ENCODE measurements around the gene KLF11. TPM values are rescaled to one million over a fixed set of nuclear protein-coding genes. Genes with fewer than 3 reads are reported as not detected.
A peak's percentile ranks its signal among the peaks of the same experiment; 100 is the strongest.

The KLF11 gene
- total and polyA plus RNA-seq, 9 of the 15 experiments (the other 6 are each of a cell fraction or from before 2014, with no cell fraction given) = 2.1 to 13.4 (median 6.5) TPM

DNA sequence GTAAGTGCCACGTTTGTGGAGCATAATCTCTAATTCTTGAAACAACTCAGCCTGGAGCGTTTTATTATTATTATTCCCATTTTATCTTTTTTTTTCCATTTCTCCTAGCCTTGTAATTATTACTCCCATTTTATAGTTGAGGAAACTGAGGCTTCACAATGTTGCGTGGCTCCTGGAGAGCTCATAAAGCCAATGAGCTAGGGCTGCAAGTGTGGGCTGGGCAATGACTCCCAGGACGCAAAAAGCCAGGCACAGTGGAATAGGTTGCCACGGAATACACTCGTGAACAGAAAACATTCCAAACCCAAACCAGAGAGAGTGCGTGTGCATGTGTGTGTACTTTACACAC lies 13.5 kb upstream of the KLF11 start (continued):
- TF ChIP-seq, protein P1, sequence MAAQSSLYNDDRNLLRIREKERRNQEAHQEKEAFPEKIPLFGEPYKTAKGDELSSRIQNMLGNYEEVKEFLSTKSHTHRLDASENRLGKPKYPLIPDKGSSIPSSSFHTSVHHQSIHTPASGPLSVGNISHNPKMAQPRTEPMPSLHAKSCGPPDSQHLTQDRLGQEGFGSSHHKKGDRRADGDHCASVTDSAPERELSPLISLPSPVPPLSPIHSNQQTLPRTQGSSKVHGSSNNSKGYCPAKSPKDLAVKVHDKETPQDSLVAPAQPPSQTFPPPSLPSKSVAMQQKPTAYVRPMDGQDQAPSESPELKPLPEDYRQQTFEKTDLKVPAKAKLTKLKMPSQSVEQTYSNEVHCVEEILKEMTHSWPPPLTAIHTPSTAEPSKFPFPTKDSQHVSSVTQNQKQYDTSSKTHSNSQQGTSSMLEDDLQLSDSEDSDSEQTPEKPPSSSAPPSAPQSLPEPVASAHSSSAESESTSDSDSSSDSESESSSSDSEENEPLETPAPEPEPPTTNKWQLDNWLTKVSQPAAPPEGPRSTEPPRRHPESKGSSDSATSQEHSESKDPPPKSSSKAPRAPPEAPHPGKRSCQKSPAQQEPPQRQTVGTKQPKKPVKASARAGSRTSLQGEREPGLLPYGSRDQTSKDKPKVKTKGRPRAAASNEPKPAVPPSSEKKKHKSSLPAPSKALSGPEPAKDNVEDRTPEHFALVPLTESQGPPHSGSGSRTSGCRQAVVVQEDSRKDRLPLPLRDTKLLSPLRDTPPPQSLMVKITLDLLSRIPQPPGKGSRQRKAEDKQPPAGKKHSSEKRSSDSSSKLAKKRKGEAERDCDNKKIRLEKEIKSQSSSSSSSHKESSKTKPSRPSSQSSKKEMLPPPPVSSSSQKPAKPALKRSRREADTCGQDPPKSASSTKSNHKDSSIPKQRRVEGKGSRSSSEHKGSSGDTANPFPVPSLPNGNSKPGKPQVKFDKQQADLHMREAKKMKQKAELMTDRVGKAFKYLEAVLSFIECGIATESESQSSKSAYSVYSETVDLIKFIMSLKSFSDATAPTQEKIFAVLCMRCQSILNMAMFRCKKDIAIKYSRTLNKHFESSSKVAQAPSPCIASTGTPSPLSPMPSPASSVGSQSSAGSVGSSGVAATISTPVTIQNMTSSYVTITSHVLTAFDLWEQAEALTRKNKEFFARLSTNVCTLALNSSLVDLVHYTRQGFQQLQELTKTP (IDR thresholded peaks at IDR 0.05; ENCODE audit: low read depth in 1 of 2, partially characterized antibody in 2 of 2) = no peak
- no peak for TF ChIP-seq HSF4 (CRISPR knock-in tag; IDR thresholded peaks at IDR 0.05; ENCODE audit: borderline replicate concordance)

DNA sequence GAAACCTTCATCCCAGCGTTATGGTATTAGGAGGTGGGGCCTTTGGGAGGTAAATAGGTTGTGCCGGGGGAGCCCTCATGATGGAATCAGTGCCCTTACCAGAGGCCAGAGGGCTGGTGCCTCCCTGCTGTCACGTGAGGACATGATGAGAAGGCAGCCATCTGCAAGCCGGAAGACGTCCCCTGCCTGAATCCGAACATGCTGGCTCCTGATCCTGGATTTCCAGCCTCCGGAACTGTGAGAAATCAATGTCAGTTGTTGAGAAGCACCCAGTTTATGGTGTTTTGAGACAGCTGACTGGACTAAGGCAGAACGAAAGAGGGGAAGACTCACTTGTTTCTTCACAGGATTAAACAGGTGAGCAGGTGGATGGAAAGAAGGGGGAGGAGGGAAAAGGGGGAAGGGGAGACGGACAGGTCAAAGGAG lies 13.0 kb upstream of the KLF11 start:
- FAIRE-seq = peak; percentile 92
- no peaks in the 10 kb centered on the region for H3K9me1 ChIP-seq (ENCODE audit: control insufficient read depth, insufficient read depth, low read length)
- H3K27me3 ChIP-seq (ENCODE audit: control insufficient read depth in 2 of 2, insufficient read depth in 2 of 2, low read length in 2 of 2) = no peaks in the 10 kb centered on the region; a peak in 1 of 5 replicates
- no TSS peak for BruUV-seq (replicated peaks)
- peaks cover 50% of the 10 kb centered on the region for H3K79me2 ChIP-seq (ENCODE audit: control insufficient read depth, insufficient read depth, low read length)
- peaks cover 43 to 69% of the 10 kb centered on the region in 2 experiments for H3K4me1 ChIP-seq (replicated peaks in 1 of 2; ENCODE audit: control insufficient read depth in 2 of 2, insufficient read depth in 2 of 2, low read length in 2 of 2)
- intact Hi-C loops (cut with micrococcal nuclease) (no loop called here), in situ Hi-C loops (cut with MboI) (no loop called here)
- ATAC-seq = peak; percentile 53
- peak overlapping the region; percentile 89 for H2AFZ ChIP-seq (ENCODE audit: low read depth, low read length)
- ChIA-PET POLR2A (interaction anchor here (0.7 to 1.8 kb wide), 4 partner anchors 8 to 544 kb away, joined by 3 to 5 read pairs (median 4); no protein-coding TSS in a partner anchor), CTCF (ENCODE audit: low intra/inter-chr PET ratio) (no interaction called here)
- peak overlapping the region; percentile 47 for H3K4me3 ChIP-seq
- no peaks in the 10 kb centered on the region for H4K20me1 ChIP-seq (replicated peaks; ENCODE audit: control insufficient read depth, insufficient read depth, low read length)
- H3K9me3 ChIP-seq (replicated peaks; ENCODE audit: control insufficient read depth, insufficient read depth, low read depth, low read length) = no peaks in the 10 kb centered on the region
- H3K9ac ChIP-seq (ENCODE audit: insufficient read depth in 1 of 2, low read depth in 2 of 2, low read length in 2 of 2) = peak overlapping the region; percentile 91 to 96; a peak in 3 of 4 replicates
- peak; percentile 54 to 82 (median 57) for DNase-seq (ENCODE audit: extremely low read depth in 1 of 4, low spot score in 3 of 4)
- peak overlapping the region; percentile 96 for H3K27ac ChIP-seq (ENCODE audit: extremely low read depth, low read depth, low read length)
- no peaks in the 10 kb centered on the region for H3K36me3 ChIP-seq (ENCODE audit: control insufficient read depth, insufficient read depth, low read length)
- WGBS (ENCODE audit: insufficient coverage, low coverage, missing lambda C conversion rate) = 10% methylated on average over 9 of the region's 9 CpGs
- peak overlapping the region; percentile 97 for H3K4me2 ChIP-seq (ENCODE audit: insufficient read depth, low read length)
- TF ChIP-seq CBFA2T2 (conservative IDR thresholded peaks at IDR 0.05) (peak; percentile 54; the same call in 1 of the 2 replicates), ZBTB1 (CRISPR knock-in tag; IDR thresholded peaks at IDR 0.05; ENCODE audit: borderline replicate concordance, low read depth) (no peak), JUND (IDR thresholded peaks at IDR 0.05; ENCODE audit: borderline replicate concordance, low read depth, low read length) (no peak), JUND (tag; IDR thresholded peaks at IDR 0.05; ENCODE audit: borderline replicate concordance, low read depth, low read length) (peak; percentile 14; the same call in 1 of the 3 replicates), RAD51 (IDR thresholded peaks at IDR 0.05; ENCODE audit: borderline replicate concordance, low read depth) (peak; percentile 89), ZEB2 (IDR thresholded peaks at IDR 0.05) (peak; percentile 78; the same call in 1 of the 2 replicates), MEIS2 (IDR thresholded peaks at IDR 0.05; ENCODE audit: partially characterized antibody) (peak; percentile 62), CREBBP (IDR thresholded peaks at IDR 0.05; ENCODE audit: low read depth, low read length) (no peak), SMAD3 (CRISPR knock-in tag; conservative IDR thresholded peaks at IDR 0.05) (no peak), ESRRA (IDR thresholded peaks at IDR 0.05; ENCODE audit: borderline replicate concordance, low read depth) (peak; percentile 23; the same call in 1 of the 2 replicates)
- TF ChIP-seq, protein P2, sequence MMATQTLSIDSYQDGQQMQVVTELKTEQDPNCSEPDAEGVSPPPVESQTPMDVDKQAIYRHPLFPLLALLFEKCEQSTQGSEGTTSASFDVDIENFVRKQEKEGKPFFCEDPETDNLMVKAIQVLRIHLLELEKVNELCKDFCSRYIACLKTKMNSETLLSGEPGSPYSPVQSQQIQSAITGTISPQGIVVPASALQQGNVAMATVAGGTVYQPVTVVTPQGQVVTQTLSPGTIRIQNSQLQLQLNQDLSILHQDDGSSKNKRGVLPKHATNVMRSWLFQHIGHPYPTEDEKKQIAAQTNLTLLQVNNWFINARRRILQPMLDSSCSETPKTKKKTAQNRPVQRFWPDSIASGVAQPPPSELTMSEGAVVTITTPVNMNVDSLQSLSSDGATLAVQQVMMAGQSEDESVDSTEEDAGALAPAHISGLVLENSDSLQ (IDR thresholded peaks at IDR 0.05) = peak; percentile 84
- TF ChIP-seq, protein P3, sequence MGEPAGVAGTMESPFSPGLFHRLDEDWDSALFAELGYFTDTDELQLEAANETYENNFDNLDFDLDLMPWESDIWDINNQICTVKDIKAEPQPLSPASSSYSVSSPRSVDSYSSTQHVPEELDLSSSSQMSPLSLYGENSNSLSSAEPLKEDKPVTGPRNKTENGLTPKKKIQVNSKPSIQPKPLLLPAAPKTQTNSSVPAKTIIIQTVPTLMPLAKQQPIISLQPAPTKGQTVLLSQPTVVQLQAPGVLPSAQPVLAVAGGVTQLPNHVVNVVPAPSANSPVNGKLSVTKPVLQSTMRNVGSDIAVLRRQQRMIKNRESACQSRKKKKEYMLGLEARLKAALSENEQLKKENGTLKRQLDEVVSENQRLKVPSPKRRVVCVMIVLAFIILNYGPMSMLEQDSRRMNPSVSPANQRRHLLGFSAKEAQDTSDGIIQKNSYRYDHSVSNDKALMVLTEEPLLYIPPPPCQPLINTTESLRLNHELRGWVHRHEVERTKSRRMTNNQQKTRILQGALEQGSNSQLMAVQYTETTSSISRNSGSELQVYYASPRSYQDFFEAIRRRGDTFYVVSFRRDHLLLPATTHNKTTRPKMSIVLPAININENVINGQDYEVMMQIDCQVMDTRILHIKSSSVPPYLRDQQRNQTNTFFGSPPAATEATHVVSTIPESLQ (CRISPR knock-in tag; IDR thresholded peaks at IDR 0.05) = no peak
